Measurements from ENCODE around the gene RNLS.

Gene RNLS

GRCh38 chr10:88388324-88388723, 194.8 kb downstream of the RNLS start:
- no peak for TF ChIP-seq MAX (IDR thresholded peaks at IDR 0.05; ENCODE audit: low read depth, low read length)
- no peak for TF ChIP-seq POLR2A (IDR thresholded peaks at IDR 0.05; ENCODE audit: extremely low read depth, insufficient read length)
- no peak for TF ChIP-seq CTCF (IDR thresholded peaks at IDR 0.05; ENCODE audit: low read depth, low read length)
- no peak for TF ChIP-seq MYC (IDR thresholded peaks at IDR 0.05; ENCODE audit: low read depth, low read length)
- no peak overlapping the region for H3K4me3 ChIP-seq (ENCODE audit: low read depth, low read length)
- DNase-seq (ENCODE audit: low read depth): no peak

GRCh38 chr10:88386821-88387773, 196.0 kb downstream of the RNLS start:
- no peak overlapping the region for H3K4me3 ChIP-seq (ENCODE audit: low read depth, low read length)
- no peak; the same call in 1 of the 2 replicates for TF ChIP-seq MAX (IDR thresholded peaks at IDR 0.05; ENCODE audit: low read depth, low read length)
- no peak for TF ChIP-seq MYC (IDR thresholded peaks at IDR 0.05; ENCODE audit: low read depth, low read length)
- no peak for TF ChIP-seq POLR2A (IDR thresholded peaks at IDR 0.05; ENCODE audit: extremely low read depth, insufficient read length)
- no peak for TF ChIP-seq CTCF (IDR thresholded peaks at IDR 0.05; ENCODE audit: low read depth, low read length)
- peak; percentile 88 for DNase-seq (ENCODE audit: low read depth)

GRCh38 chr10:88386204-88386788, 196.8 kb downstream of the RNLS start:
- TF ChIP-seq MAX (IDR thresholded peaks at IDR 0.05; ENCODE audit: low read depth, low read length) (no peak), MYC (IDR thresholded peaks at IDR 0.05; ENCODE audit: low read depth, low read length) (no peak), POLR2A (IDR thresholded peaks at IDR 0.05; ENCODE audit: extremely low read depth, insufficient read length) (no peak)
- DNase-seq (ENCODE audit: low read depth): peak; percentile 30

GRCh38 chr10:88385601-88386203, 197.4 kb downstream of the RNLS start:
- TF ChIP-seq CTCF (IDR thresholded peaks at IDR 0.05; ENCODE audit: low read depth, low read length) (no peak), MYC (IDR thresholded peaks at IDR 0.05; ENCODE audit: low read depth, low read length) (peak; percentile 53; the same call in 1 of the 2 replicates)
- peak overlapping the region; percentile 12 for H3K4me3 ChIP-seq (ENCODE audit: low read depth, low read length)
- DNase-seq (ENCODE audit: low read depth): peak; percentile 92

More at GRCh38 chr10:88386204-88386788, 196.8 kb downstream of the RNLS start:
- peak overlapping the region; percentile 12 for H3K4me3 ChIP-seq (ENCODE audit: low read depth, low read length)

GRCh38 chr10:88383276-88383675, 199.8 kb downstream of the RNLS start:
- peak; percentile 16 for DNase-seq (ENCODE audit: low read depth)
- TF ChIP-seq MYC (IDR thresholded peaks at IDR 0.05; ENCODE audit: low read depth, low read length): no peak
- H3K4me3 ChIP-seq (ENCODE audit: low read depth, low read length): no peak overlapping the region

- TF ChIP-seq MYC (IDR thresholded peaks at IDR 0.05; ENCODE audit: low read depth, low read length) (no peak), CTCF (IDR thresholded peaks at IDR 0.05; ENCODE audit: low read depth, low read length) (no peak), POLR2A (IDR thresholded peaks at IDR 0.05; ENCODE audit: extremely low read depth, insufficient read length) (no peak), MAX (IDR thresholded peaks at IDR 0.05; ENCODE audit: low read depth, low read length) (no peak)
These were observed 200.4 kb downstream of the RNLS start for GRCh38 chr10:88382699-88383098.

More at GRCh38 chr10:88382699-88383098, 200.4 kb downstream of the RNLS start:
- DNase-seq (ENCODE audit: low read depth): no peak
- no peak overlapping the region for H3K4me3 ChIP-seq (ENCODE audit: low read depth, low read length)
